ENCODE data around the gene RBP3.

RBP3 gene

GRCh38 chr10:47330366-47330765 is 17.8 kb upstream of the RBP3 start:
- no peaks in the 10 kb centered on the region for H3K27me3 ChIP-seq (replicated peaks)
- no peak for DNase-seq
- no peaks in the 10 kb centered on the region for H3K36me3 ChIP-seq (replicated peaks)
- TF ChIP-seq CTCF (IDR thresholded peaks at IDR 0.05; ENCODE audit: low read depth, low read length, missing control alignments) = no peak
- H3K27ac ChIP-seq = no peak overlapping the region
- no peak overlapping the region for H3K4me3 ChIP-seq (ENCODE audit: low read depth, low read length)
- in situ Hi-C loops (cut with HindIII; ENCODE audit: low pct_ligation_motif_present, low sequenced_read_pairs) = no loop called here

DNA sequence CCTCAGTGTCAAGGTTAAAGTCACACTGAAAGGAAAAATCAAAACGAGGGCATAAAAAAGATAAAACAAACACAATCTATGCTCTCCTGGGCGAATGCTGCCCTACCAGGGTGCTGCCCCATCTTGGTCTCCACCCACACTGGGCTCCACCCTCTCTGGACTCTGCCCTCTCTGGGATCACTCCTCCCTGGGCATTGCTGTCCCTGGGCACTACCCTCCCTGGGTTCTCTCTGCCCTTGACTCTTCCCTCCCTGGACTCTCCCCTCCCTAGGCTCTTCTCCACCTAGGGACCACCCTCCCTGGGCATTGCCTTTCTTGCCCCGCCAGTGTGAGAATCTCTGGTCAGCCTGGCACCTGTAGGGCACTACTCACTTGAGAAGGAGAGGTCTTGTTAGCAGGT is 17.4 kb upstream of the RBP3 start:
- in situ Hi-C loops (cut with HindIII; ENCODE audit: low pct_ligation_motif_present, low sequenced_read_pairs) = no loop called here
- Histone ChIP-seq H3K4me3 (ENCODE audit: low read depth, low read length) (no peak overlapping the region), H3K27me3 (replicated peaks) (no peaks in the 10 kb centered on the region), H3K36me3 (replicated peaks) (no peaks in the 10 kb centered on the region), H3K27ac (no peak overlapping the region)
- DNase-seq = no peak
- TF ChIP-seq CTCF (IDR thresholded peaks at IDR 0.05; ENCODE audit: low read depth, low read length, missing control alignments) = no peak

- TF ChIP-seq CTCF (IDR thresholded peaks at IDR 0.05; ENCODE audit: low read depth, low read length, missing control alignments) = no peak
- H3K4me3 ChIP-seq (ENCODE audit: low read depth, low read length) = no peak overlapping the region
- in situ Hi-C loops (cut with HindIII; ENCODE audit: low pct_ligation_motif_present, low sequenced_read_pairs) = no loop called here
- H3K27ac ChIP-seq = no peak overlapping the region
- no peak for DNase-seq
- no peaks in the 10 kb centered on the region for H3K36me3 ChIP-seq (replicated peaks)
- H3K27me3 ChIP-seq (replicated peaks) = no peaks in the 10 kb centered on the region
Measured at GRCh38 chr10:47331491-47331890, 16.7 kb upstream of the RBP3 start.

DNA sequence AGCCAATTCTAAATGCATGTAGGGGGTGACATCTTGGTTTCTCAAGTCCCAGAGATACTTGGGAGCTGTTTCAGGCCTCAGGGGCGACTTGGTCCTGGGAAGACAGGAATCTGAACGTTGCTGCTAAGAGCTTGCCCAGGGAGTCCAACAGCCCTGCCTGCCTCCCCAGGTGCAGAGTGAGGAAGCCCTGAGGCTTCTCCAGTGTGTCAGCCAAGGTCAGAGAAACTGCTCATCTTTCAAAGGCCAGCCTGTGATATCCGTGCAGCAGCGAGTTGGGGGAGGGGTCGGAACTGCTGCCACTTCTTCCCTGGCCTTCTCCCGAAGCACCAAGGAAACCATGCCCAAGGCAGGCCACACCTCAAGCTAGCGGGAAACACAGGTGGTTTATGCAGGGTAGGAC is 16.2 kb upstream of the RBP3 start:
- H3K27ac ChIP-seq = no peak overlapping the region
- H3K4me3 ChIP-seq (ENCODE audit: low read depth, low read length) = no peak overlapping the region
- TF ChIP-seq CTCF (IDR thresholded peaks at IDR 0.05; ENCODE audit: low read depth, low read length, missing control alignments) = no peak
- no peaks in the 10 kb centered on the region for H3K27me3 ChIP-seq (replicated peaks)
- DNase-seq = no peak
- in situ Hi-C loops (cut with HindIII; ENCODE audit: low pct_ligation_motif_present, low sequenced_read_pairs) = no loop called here
- no peaks in the 10 kb centered on the region for H3K36me3 ChIP-seq (replicated peaks)

GRCh38 chr10:47332371-47332770 is 15.8 kb upstream of the RBP3 start:
- no peaks in the 10 kb centered on the region for H3K27me3 ChIP-seq (replicated peaks)
- in situ Hi-C loops (cut with HindIII; ENCODE audit: low pct_ligation_motif_present, low sequenced_read_pairs) = no loop called here
- TF ChIP-seq CTCF (IDR thresholded peaks at IDR 0.05; ENCODE audit: low read depth, low read length, missing control alignments) = no peak

DNA sequence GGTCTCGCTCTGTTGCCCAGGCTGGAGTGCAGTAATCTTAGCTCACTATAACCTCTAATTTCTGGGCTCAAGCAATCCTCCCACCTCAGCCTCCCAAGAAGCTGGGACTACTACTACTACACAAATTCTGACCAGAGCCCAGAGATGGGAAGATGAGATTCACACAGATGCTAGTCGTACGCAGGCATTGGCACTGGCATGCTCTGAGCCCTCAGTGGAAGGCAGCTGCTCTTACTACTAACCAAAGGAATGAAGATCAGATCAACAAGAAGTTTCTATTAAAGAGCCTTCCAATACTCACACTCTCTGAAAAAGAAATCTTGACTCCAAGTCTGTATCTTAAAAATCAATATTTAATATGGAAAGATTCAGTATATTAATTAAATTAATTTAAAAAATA is 15.2 kb upstream of the RBP3 start:
- no peak for DNase-seq
- Histone ChIP-seq H3K27me3 (replicated peaks) (no peaks in the 10 kb centered on the region), H3K36me3 (replicated peaks) (no peaks in the 10 kb centered on the region), H3K27ac (no peak overlapping the region), H3K4me3 (ENCODE audit: low read depth, low read length) (no peak overlapping the region)
- in situ Hi-C loops (cut with HindIII; ENCODE audit: low pct_ligation_motif_present, low sequenced_read_pairs) = no loop called here
- TF ChIP-seq CTCF (IDR thresholded peaks at IDR 0.05; ENCODE audit: low read depth, low read length, missing control alignments) = no peak

More at GRCh38 chr10:47332371-47332770, 15.8 kb upstream of the RBP3 start:
- no peak overlapping the region for H3K4me3 ChIP-seq (ENCODE audit: low read depth, low read length)
- no peak overlapping the region for H3K27ac ChIP-seq
- DNase-seq = no peak
- no peaks in the 10 kb centered on the region for H3K36me3 ChIP-seq (replicated peaks)
